Measurements from ENCODE around the gene SLAMF9.

The SLAMF9 gene

DNA sequence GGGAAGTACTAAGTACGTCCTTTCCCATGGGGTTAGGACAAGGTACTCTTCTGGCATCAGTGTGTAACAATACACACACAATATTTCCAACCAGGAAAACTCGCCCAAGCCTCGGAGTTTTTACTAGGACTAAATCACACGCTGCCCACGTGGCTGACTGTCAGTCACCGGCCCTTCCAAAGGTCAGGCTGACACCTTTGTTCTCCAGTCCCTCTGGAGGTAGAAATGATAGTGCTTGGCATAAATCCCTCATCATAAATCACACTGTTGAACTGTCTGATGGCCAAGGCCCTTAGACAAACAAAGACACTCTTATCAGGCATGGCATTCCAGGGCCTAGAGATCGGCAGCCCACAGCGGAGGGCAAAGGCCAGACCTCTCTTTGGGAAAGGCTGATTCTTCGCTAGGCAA is 16.9 kb upstream of the SLAMF9 start:
- TF ChIP-seq CTCF (IDR thresholded peaks at IDR 0.05; ENCODE audit: low read depth, low read length, missing control alignments), result no peak
- no peak overlapping the region for H3K4me3 ChIP-seq (ENCODE audit: low read depth, low read length)
- DNase-seq (ENCODE audit: low read depth), result no peak

DNA sequence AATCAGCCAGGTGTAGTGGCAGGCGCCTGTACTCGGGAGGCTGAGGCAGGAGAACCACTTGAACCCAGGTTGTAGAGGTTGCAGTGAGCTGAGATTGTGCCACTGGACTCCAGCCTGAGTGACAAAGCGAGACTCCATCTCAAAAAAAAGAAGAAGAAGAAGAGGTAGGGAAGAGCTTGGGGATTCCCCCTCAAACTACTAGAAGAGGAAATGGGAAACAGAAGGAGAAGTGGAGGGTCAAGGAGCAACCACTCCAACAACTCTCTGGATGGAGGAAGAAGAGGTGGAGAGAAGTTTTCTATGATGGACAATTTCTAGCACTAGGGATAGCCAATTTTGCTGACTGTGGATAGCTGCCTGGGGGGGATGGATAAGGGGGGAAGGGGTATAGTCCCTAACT is 14.9 kb upstream of the SLAMF9 start:
- DNase-seq (ENCODE audit: low read depth), result no peak
- H3K4me3 ChIP-seq (ENCODE audit: low read depth, low read length), result no peak overlapping the region
- TF ChIP-seq CTCF (IDR thresholded peaks at IDR 0.05; ENCODE audit: low read depth, low read length, missing control alignments), result no peak

- DNase-seq (ENCODE audit: low read depth), result no peak
- TF ChIP-seq CTCF (IDR thresholded peaks at IDR 0.05; ENCODE audit: low read depth, low read length, missing control alignments), result no peak
- H3K4me3 ChIP-seq (ENCODE audit: low read depth, low read length), result no peak overlapping the region
Observed at GRCh38 chr1:159965263-159965662, 11.2 kb upstream of the SLAMF9 start.

- no peak for TF ChIP-seq CTCF (IDR thresholded peaks at IDR 0.05; ENCODE audit: low read depth, low read length, missing control alignments)
- DNase-seq (ENCODE audit: low read depth), result no peak
- H3K4me3 ChIP-seq (ENCODE audit: low read depth, low read length), result no peak overlapping the region
Observed at GRCh38 chr1:159964144-159964543, 10.1 kb upstream of the SLAMF9 start.

- no peak for DNase-seq (ENCODE audit: low read depth)
- no peak overlapping the region for H3K4me3 ChIP-seq (ENCODE audit: low read depth, low read length)
- TF ChIP-seq CTCF (IDR thresholded peaks at IDR 0.05; ENCODE audit: low read depth, low read length, missing control alignments), result no peak
Observed at GRCh38 chr1:159962176-159962575, 8.1 kb upstream of the SLAMF9 start.

- DNase-seq (ENCODE audit: low read depth), result no peak
- H3K4me3 ChIP-seq (ENCODE audit: low read depth, low read length), result no peak overlapping the region
- no peak for TF ChIP-seq CTCF (IDR thresholded peaks at IDR 0.05; ENCODE audit: low read depth, low read length, missing control alignments)
Observed at GRCh38 chr1:159961636-159962035, 7.6 kb upstream of the SLAMF9 start.

DNA sequence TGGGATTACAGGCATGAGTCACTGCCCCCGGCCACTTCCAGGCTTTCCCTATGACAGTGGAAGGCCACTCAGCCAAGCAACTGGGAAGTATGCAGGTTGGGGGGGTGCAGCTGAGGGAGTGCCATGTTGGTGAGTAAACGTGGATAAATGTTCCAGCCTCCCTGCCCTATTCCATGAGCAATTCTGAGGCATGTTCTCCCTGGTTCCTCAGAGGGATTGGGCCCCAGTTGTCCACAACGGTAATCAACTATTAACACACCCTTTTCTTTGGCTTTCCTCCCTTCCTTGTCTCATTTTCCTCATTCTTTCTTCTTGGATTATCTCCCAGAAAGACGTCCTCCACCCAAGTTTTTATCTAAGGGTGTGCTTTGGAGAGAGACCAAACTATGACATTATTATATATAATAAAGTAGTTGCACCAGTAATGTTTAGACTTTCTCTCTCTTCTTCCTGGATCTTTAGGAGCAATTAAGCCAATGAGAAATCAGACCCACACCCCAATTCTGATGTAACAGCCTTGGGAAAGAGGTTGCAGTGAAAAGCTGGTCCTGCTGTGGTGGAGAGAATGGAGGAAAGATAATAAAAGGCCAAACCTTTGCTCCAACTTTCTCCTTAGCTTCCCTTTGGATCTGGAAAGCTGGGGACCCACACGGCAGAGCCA is 6.8 kb upstream of the SLAMF9 start:
- no peak overlapping the region for H3K4me3 ChIP-seq (ENCODE audit: low read depth, low read length)
- DNase-seq (ENCODE audit: low read depth), result no peak
- TF ChIP-seq CTCF (IDR thresholded peaks at IDR 0.05; ENCODE audit: low read depth, low read length, missing control alignments), result no peak

Data from GM12864 (cell line).